ENCODE results near the gene NGF. TPM values are rescaled to one million over a fixed set of nuclear protein-coding genes. Genes with fewer than 3 reads are reported as not detected.

Gene NGF
- total RNA-seq, 1 donor from 2014 or later: 2.7 TPM

DNA sequence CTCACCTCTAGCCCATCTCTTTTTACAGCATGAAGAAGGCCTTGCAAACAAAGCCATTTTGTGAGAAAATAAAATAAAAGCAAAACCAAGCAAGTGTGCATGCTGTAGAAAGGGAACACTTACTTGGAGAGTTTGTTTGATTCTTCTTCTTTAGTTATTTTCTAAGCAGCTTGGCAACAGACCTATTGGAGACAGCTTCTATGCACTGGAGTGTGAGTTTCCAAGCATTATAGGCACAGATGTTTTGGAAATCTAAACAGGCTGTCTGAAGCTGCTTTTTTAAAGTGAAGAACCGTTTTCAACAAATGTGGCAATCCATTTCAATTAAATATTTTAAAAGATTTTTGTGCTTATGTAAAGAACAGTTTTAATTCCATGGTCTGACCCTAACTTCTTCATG lies 76.6 kb downstream of the NGF start:
- DNase-seq (ENCODE audit: extremely low spot score in 2 of 2): no peak
- intact Hi-C loops (cut with DNase I): no loop called here
- no peaks in the 10 kb centered on the region for H3K36me3 ChIP-seq
- H3K4me3 ChIP-seq: no peak overlapping the region
- TF ChIP-seq POLR2A (IDR thresholded peaks at IDR 0.05) (no peak), CTCF (IDR thresholded peaks at IDR 0.05) (no peak), POLR2AphosphoS5 (IDR thresholded peaks at IDR 0.05; ENCODE audit: insufficient read depth in 1 of 2, low read depth in 1 of 2) (no peak)
- H3K27ac ChIP-seq: no peak overlapping the region
- peaks cover 7% of the 10 kb centered on the region for H3K9me3 ChIP-seq
- H3K4me1 ChIP-seq: no peaks in the 10 kb centered on the region
- H3K27me3 ChIP-seq: no peaks in the 10 kb centered on the region

DNA sequence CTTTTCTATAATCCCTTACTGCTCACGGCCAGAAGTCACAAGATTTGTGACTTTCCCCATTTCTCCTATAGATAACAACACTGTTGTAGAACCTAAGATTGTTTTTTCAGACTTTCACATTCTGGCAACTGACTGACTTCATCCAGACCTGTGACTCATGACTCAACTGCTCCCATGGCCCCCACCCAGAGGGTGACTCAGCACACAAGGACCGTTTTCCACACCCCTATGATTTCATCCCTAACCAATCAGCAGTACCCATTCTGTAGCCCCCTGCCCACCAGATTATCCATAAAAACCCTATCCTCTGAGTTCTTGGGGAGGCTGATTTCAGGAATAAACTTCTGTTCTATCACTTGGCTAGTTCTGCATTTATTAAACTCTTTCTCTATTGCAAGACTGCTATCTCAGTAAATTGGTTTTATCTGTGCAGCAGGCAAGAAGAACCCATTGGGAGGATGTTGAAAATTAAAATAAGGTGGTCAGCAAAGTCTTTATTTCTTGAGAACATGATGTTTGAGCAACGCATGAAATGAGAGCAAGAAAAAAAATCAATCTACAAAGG lies 79.7 kb downstream of the NGF start:
- Histone ChIP-seq H3K4me3 (no peak overlapping the region), H3K9me3 (peaks cover 7% of the 10 kb centered on the region), H3K36me3 (no peaks in the 10 kb centered on the region), H3K27me3 (no peaks in the 10 kb centered on the region), H3K4me1 (no peaks in the 10 kb centered on the region), H3K27ac (no peak overlapping the region)
- intact Hi-C loops (cut with DNase I): no loop called here
- TF ChIP-seq CTCF (IDR thresholded peaks at IDR 0.05): no peak
- no peak for TF ChIP-seq POLR2A (IDR thresholded peaks at IDR 0.05)
- no peak for TF ChIP-seq POLR2AphosphoS5 (IDR thresholded peaks at IDR 0.05; ENCODE audit: insufficient read depth in 1 of 2, low read depth in 1 of 2)
- DNase-seq (ENCODE audit: extremely low spot score in 2 of 2): no peak

DNA sequence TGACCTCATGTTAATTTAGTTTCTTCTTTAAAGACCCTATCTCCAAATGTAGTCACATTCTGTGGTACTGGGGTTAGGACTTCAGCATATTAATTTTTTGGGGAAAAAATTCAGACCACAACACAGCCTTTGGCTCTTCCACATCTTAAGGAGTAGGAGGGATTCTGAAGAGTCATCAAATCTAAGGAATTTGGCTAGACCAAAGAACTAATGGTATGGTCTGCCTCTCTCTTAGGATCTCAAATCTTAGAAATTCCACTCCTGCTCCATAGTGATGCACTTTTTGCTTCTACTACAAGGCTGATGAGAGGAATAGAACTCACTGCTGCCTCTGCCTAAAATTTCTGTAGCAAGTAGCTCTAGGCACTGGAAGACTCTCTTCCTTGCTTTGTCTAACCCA lies 80.5 kb downstream of the NGF start:
- Histone ChIP-seq H3K4me1 (no peaks in the 10 kb centered on the region), H3K36me3 (no peaks in the 10 kb centered on the region), H3K9me3 (peaks cover 7% of the 10 kb centered on the region), H3K27ac (no peak overlapping the region), H3K4me3 (no peak overlapping the region), H3K27me3 (no peaks in the 10 kb centered on the region)
- intact Hi-C loops (cut with DNase I): no loop called here
- DNase-seq (ENCODE audit: extremely low spot score in 2 of 2): no peak
- no peak for TF ChIP-seq POLR2AphosphoS5 (IDR thresholded peaks at IDR 0.05; ENCODE audit: insufficient read depth in 1 of 2, low read depth in 1 of 2)

DNA sequence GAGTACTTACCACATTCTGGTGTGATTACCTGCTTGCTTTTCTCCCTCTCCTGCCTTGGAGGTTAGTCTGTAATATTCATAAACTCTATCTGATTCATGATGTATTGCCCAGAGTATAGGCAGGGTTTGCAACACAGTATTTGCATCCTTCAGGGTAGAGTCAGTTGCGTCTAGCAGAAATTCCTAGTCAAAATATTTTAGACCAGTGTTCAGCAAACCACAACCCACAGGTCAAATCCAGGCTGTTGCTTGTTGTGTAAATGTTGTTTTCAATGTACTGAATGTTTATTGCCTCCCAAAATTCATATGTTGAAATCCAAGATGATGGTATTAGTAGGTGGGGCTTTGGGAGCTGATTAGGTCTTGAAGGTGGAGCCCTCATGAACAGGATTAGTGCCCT lies 82.9 kb downstream of the NGF start:
- Histone ChIP-seq H3K4me1 (no peaks in the 10 kb centered on the region), H3K4me3 (no peak overlapping the region), H3K27me3 (no peaks in the 10 kb centered on the region), H3K9me3 (peaks cover 7% of the 10 kb centered on the region), H3K36me3 (no peaks in the 10 kb centered on the region), H3K27ac (no peak overlapping the region)
- intact Hi-C loops (cut with DNase I): no loop called here
- TF ChIP-seq CTCF (IDR thresholded peaks at IDR 0.05) (no peak), POLR2AphosphoS5 (IDR thresholded peaks at IDR 0.05; ENCODE audit: insufficient read depth in 1 of 2, low read depth in 1 of 2) (no peak), POLR2A (IDR thresholded peaks at IDR 0.05) (no peak)
- DNase-seq (ENCODE audit: extremely low spot score in 2 of 2): no peak

DNA sequence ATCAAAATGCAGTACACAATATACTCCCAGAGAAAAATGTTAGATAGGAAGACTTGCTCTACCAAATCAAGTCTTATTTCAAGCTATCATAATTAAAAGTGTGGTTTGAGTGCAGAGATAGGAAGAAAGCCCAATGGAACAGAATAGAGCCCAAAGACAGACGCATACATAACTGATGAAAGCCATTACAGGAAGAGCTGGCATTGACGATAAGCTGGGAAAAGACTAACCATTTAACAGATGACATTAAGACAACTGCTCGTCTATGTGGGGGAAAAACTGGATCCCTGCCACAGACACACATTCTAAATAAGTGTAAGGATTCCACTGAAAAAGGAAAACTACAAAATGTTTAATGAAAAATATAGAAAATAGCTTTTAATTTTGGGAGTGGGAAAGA lies 85.5 kb downstream of the NGF start:
- no peaks in the 10 kb centered on the region for H3K4me1 ChIP-seq
- intact Hi-C loops (cut with DNase I): no loop called here
- no peaks in the 10 kb centered on the region for H3K9me3 ChIP-seq
- no peaks in the 10 kb centered on the region for H3K36me3 ChIP-seq
- no peak for TF ChIP-seq CTCF (IDR thresholded peaks at IDR 0.05)
- TF ChIP-seq POLR2A (IDR thresholded peaks at IDR 0.05): no peak
- no peak for TF ChIP-seq POLR2AphosphoS5 (IDR thresholded peaks at IDR 0.05; ENCODE audit: insufficient read depth in 1 of 2, low read depth in 1 of 2)
- DNase-seq (ENCODE audit: extremely low spot score in 2 of 2): no peak
- H3K27ac ChIP-seq: no peak overlapping the region
- H3K4me3 ChIP-seq: no peak overlapping the region
- no peaks in the 10 kb centered on the region for H3K27me3 ChIP-seq
